ENCODE data around the gene NPR3.
A peak's percentile ranks its signal among the peaks of the same experiment; 100 is the strongest.

The NPR3 gene

GRCh38 chr5:32780508-32780919 lies 69.4 kb downstream of the NPR3 start:
- no peak for DNase-seq (ENCODE audit: low read depth)
- no peak overlapping the region for H3K4me3 ChIP-seq (ENCODE audit: low read length)
- no peak for TF ChIP-seq CTCF (conservative IDR thresholded peaks at IDR 0.05; ENCODE audit: low read depth, low read length)

GRCh38 chr5:32783661-32784060 lies 72.5 kb downstream of the NPR3 start:
- TF ChIP-seq CTCF (conservative IDR thresholded peaks at IDR 0.05; ENCODE audit: low read depth, low read length), result no peak
- no peak for DNase-seq (ENCODE audit: low read depth)
- H3K4me3 ChIP-seq (ENCODE audit: low read length), result no peak overlapping the region

- TF ChIP-seq CTCF (conservative IDR thresholded peaks at IDR 0.05; ENCODE audit: low read depth, low read length), result no peak
- no peak overlapping the region for H3K4me3 ChIP-seq (ENCODE audit: low read length)
- DNase-seq (ENCODE audit: low read depth), result peak; percentile 86
These were observed 74.6 kb downstream of the NPR3 start for GRCh38 chr5:32785611-32786254.

- TF ChIP-seq CTCF (conservative IDR thresholded peaks at IDR 0.05; ENCODE audit: low read depth, low read length), result no peak
- no peak for DNase-seq (ENCODE audit: low read depth)
- no peak overlapping the region for H3K4me3 ChIP-seq (ENCODE audit: low read length)
These were observed 75.2 kb downstream of the NPR3 start for GRCh38 chr5:32786311-32786710.

- peak; percentile 89 for DNase-seq (ENCODE audit: low read depth)
- no peak overlapping the region for H3K4me3 ChIP-seq (ENCODE audit: low read length)
- TF ChIP-seq CTCF (conservative IDR thresholded peaks at IDR 0.05; ENCODE audit: low read depth, low read length), result no peak
These were observed 79.4 kb downstream of the NPR3 start for GRCh38 chr5:32790411-32790951.

- no peak for DNase-seq (ENCODE audit: low read depth)
These were observed 80.6 kb downstream of the NPR3 start for GRCh38 chr5:32791536-32792243.

More at GRCh38 chr5:32791536-32792243, 80.6 kb downstream of the NPR3 start:
- no peak overlapping the region for H3K4me3 ChIP-seq (ENCODE audit: low read length)
- no peak for TF ChIP-seq CTCF (conservative IDR thresholded peaks at IDR 0.05; ENCODE audit: low read depth, low read length)
